SU-DHL-6 (cell line): ENCODE measurements around the gene SCUBE1.
A peak's percentile ranks its signal among the peaks of the same experiment; 100 is the strongest.

Experiments
- H2AFZ ChIP-seq: fragments of 200-600 bp; sonication (generic); 2 replicates; pipeline ENCODE4 v1.6.1; 2014; ENCODE audit warnings: low read depth, mild to moderate bottlenecking, moderate library complexity, mixed read lengths, antibody characterized with exemption, low read length; ENCODE audit not compliant: severe bottlenecking
- H3F3A ChIP-seq: fragments of 200-600 bp; shearing (Covaris generic); 2 replicates; pipeline ENCODE4 v1.6.0; 2016; ENCODE audit warnings: antibody characterized with exemption, mild to moderate bottlenecking; ENCODE audit not compliant: insufficient read depth
- H3K27ac ChIP-seq: fragments of 200-600 bp; sonication (generic); 2 replicates; pipeline ENCODE4 v1.5.1; 2016; ENCODE audit warnings: low read depth, mild to moderate bottlenecking, low read length, moderate library complexity, mixed read lengths
- H3K27me3 ChIP-seq: fragments of 200-600 bp; sonication (generic), shearing (Covaris generic); 2 replicates; pipeline ENCODE4 v1.6.0; 2014; ENCODE audit warnings: mild to moderate bottlenecking, low read length
- H3K36me3 ChIP-seq: fragments of 200-600 bp; sonication (generic); 2 replicates; pipeline ENCODE4 v1.6.1; 2014; ENCODE audit warnings: mild to moderate bottlenecking, low read length, mixed read lengths
- H3K4me2 ChIP-seq: fragments of 300-600, 200-600 bp; shearing (Covaris generic), sonication (generic); 2 replicates; pipeline ENCODE4 v1.6.0; 2014; ENCODE audit warnings: low read length, low read depth, mild to moderate bottlenecking; ENCODE audit not compliant: poor library complexity, severe bottlenecking
- H3K4me3 ChIP-seq: fragments of 200-600 bp; sonication (generic); 2 replicates; pipeline ENCODE4 v1.5.1; 2014; ENCODE audit warnings: antibody characterized with exemption, low read length, mild to moderate bottlenecking, mixed read lengths; ENCODE audit not compliant: insufficient read depth, poor library complexity, severe bottlenecking
- H3K79me2 ChIP-seq: fragments of 200-600 bp; sonication (generic); 2 replicates; pipeline ENCODE4 v1.6.1; 2014; ENCODE audit warnings: mild to moderate bottlenecking, low read length, moderate library complexity; ENCODE audit not compliant: insufficient read depth
- H3K9ac ChIP-seq: fragments of 200-600 bp; sonication (generic); 2 replicates; pipeline ENCODE4 v1.7.0; 2014; ENCODE audit warnings: mild to moderate bottlenecking, low read length
- H3K9me2 ChIP-seq: fragments of 200-600 bp; sonication (generic); replicated peaks from 2 replicates; pipeline ENCODE4 v1.6.1; 2014; ENCODE audit warnings: low read length; ENCODE audit not compliant: insufficient read depth
- H3K9me3 ChIP-seq: fragments of 200-600 bp; sonication (generic); 2 replicates; pipeline ENCODE4 v1.6.1; 2014; ENCODE audit warnings: low read length, mixed read lengths; ENCODE audit not compliant: insufficient read depth
- H4K20me1 ChIP-seq: fragments of 200-600 bp; sonication (generic); 2 replicates; pipeline ENCODE4 v1.6.1; 2014; ENCODE audit warnings: low read depth, mild to moderate bottlenecking, antibody characterized with exemption, low read length, moderate library complexity, mixed read lengths
- EZH2phosphoT487 ChIP-seq: fragments of 200-600 bp; sonication (generic), shearing (Covaris generic); conservative IDR thresholded peaks from 2 replicates; pipeline ENCODE4 v1.6.1; 2018; ENCODE audit warnings: mild to moderate bottlenecking, antibody characterized with exemption, low read length, moderate library complexity, mixed read lengths
- TF ChIP-seq, protein P1 (sequence below): fragments of 200-600 bp; sonication (generic); IDR thresholded peaks from one replicate; pipeline ENCODE4 v1.5.1; 2017; ENCODE audit warnings: antibody characterized with exemption, mild to moderate bottlenecking, low read length, moderate library complexity; ENCODE audit not compliant: insufficient read depth, poor library complexity, severe bottlenecking

Gene SCUBE1

DNA sequence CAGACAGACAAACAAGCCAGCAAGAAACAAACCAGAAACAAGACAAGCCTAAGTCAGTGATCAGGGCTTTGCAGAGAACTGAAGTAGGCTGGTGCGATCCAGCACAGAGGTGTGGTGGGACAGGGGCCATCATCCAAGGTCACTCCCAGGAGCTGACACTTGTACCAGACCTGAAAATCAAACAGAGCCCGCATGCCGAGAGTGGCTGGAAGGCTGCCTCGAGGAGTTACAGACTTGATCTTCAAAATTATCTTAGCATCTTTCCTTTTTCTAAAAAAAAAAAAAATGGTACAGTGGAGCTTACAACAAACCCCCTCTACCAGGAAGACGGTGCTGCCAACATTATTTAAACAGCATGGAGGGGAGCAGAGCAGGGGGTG is 8.8 kb upstream of the SCUBE1 start:
- H3K27ac ChIP-seq: no peak overlapping the region
- H3K9ac ChIP-seq: no peak overlapping the region
- no peaks in the 10 kb centered on the region for H3F3A ChIP-seq
- no peak for TF ChIP-seq EZH2phosphoT487
- TF ChIP-seq, protein P1, sequence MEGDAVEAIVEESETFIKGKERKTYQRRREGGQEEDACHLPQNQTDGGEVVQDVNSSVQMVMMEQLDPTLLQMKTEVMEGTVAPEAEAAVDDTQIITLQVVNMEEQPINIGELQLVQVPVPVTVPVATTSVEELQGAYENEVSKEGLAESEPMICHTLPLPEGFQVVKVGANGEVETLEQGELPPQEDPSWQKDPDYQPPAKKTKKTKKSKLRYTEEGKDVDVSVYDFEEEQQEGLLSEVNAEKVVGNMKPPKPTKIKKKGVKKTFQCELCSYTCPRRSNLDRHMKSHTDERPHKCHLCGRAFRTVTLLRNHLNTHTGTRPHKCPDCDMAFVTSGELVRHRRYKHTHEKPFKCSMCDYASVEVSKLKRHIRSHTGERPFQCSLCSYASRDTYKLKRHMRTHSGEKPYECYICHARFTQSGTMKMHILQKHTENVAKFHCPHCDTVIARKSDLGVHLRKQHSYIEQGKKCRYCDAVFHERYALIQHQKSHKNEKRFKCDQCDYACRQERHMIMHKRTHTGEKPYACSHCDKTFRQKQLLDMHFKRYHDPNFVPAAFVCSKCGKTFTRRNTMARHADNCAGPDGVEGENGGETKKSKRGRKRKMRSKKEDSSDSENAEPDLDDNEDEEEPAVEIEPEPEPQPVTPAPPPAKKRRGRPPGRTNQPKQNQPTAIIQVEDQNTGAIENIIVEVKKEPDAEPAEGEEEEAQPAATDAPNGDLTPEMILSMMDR: no peak
- no peaks in the 10 kb centered on the region for H3K27me3 ChIP-seq
- H2AFZ ChIP-seq: no peak overlapping the region
- no peak overlapping the region for H3K4me2 ChIP-seq
- no peaks in the 10 kb centered on the region for H3K9me3 ChIP-seq
- H3K79me2 ChIP-seq: no peaks in the 10 kb centered on the region
- no peak overlapping the region for H3K4me3 ChIP-seq
- H4K20me1 ChIP-seq: no peaks in the 10 kb centered on the region
- H3K36me3 ChIP-seq: no peaks in the 10 kb centered on the region
- H3K9me2 ChIP-seq: no peaks in the 10 kb centered on the region

DNA sequence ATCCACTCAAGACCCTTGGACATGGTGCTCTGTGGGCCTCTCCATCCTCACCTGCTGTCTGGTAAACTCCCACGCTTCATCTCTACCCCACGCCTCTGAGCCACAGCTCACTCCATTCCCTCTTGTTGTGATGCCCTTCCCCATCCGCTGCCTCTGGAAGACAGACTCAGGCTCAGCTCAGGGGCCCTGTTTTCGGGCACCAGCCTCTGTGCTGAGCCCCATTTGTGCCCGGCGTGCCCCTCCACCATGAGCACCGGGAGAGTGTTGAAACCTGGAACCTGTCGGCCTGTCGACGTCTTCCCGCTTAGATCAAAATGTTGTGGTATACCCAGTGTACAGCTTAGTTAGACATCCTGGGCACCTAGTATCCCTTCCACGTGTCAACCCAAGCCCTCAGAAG is 6.5 kb upstream of the SCUBE1 start:
- no peaks in the 10 kb centered on the region for H4K20me1 ChIP-seq
- no peaks in the 10 kb centered on the region for H3F3A ChIP-seq
- H3K9me3 ChIP-seq: no peaks in the 10 kb centered on the region
- H3K27ac ChIP-seq: no peak overlapping the region
- H2AFZ ChIP-seq: no peak overlapping the region
- no peaks in the 10 kb centered on the region for H3K79me2 ChIP-seq
- no peak overlapping the region for H3K4me2 ChIP-seq
- no peaks in the 10 kb centered on the region for H3K9me2 ChIP-seq
- no peaks in the 10 kb centered on the region for H3K36me3 ChIP-seq
- no peak overlapping the region for H3K9ac ChIP-seq
- TF ChIP-seq, protein P1: no peak
- no peak for TF ChIP-seq EZH2phosphoT487
- no peak overlapping the region for H3K4me3 ChIP-seq
- H3K27me3 ChIP-seq: no peaks in the 10 kb centered on the region

DNA sequence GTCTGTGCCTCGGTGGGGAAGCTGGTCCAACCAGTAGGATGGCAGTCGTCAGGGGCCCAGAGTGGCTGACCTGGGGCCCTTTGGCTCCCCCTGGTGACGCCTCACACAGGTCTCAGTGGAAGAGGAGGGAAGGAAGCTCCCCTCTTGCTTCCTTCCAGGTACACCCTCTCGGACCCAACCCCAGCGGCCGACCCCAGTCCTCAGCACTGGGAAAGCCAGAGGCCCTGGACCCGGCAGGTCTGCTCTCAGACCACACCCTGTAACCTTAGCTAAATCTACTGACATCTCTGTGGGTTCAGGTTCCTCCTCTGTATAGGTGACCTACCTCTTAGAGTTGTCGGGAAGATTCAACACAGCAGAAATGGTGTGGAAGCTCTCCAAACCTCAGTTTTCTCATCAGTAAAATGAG is 3.4 kb upstream of the SCUBE1 start:
- no peaks in the 10 kb centered on the region for H3K36me3 ChIP-seq
- no peak overlapping the region for H3K4me3 ChIP-seq
- H3K27ac ChIP-seq: no peak overlapping the region
- no peaks in the 10 kb centered on the region for H4K20me1 ChIP-seq
- H2AFZ ChIP-seq: no peak overlapping the region
- H3K4me2 ChIP-seq: no peak overlapping the region
- no peaks in the 10 kb centered on the region for H3F3A ChIP-seq
- H3K79me2 ChIP-seq: no peaks in the 10 kb centered on the region
- no peaks in the 10 kb centered on the region for H3K9me2 ChIP-seq
- H3K9ac ChIP-seq: no peak overlapping the region
- TF ChIP-seq EZH2phosphoT487: no peak
- TF ChIP-seq, protein P1: peak; percentile 28
- H3K9me3 ChIP-seq: no peaks in the 10 kb centered on the region
- no peaks in the 10 kb centered on the region for H3K27me3 ChIP-seq
